HG03442 (cell line): ENCODE results near the gene KLF15.
A peak's percentile ranks its signal among the peaks of the same experiment; 100 is the strongest.

Source experiments
- ATAC-seq: cut with Tn5 transposase; IDR thresholded peaks from one replicate; pipeline ENCODE4 v1.9.1; 2021; ENCODE audit warnings: mild to moderate bottlenecking, moderate library complexity; ENCODE audit not compliant: unreplicated experiment

Gene KLF15

GRCh38 chr3:126389794-126390146 is 32.6 kb upstream of the KLF15 start:
- no peak for ATAC-seq

GRCh38 chr3:126389112-126389793 is 32.0 kb upstream of the KLF15 start:
- ATAC-seq = peak; percentile 65

- ATAC-seq = no peak
These were observed 24.8 kb upstream of the KLF15 start for GRCh38 chr3:126381966-126382365.

- no peak for ATAC-seq
These were observed 23.0 kb upstream of the KLF15 start for GRCh38 chr3:126380011-126380768.

GRCh38 chr3:126378341-126378751 is 21.1 kb upstream of the KLF15 start:
- no peak for ATAC-seq

- ATAC-seq = no peak
These were observed 20.0 kb upstream of the KLF15 start for GRCh38 chr3:126377211-126377610.

- no peak for ATAC-seq
These were observed 19.2 kb upstream of the KLF15 start for GRCh38 chr3:126376444-126376843.

GRCh38 chr3:126375835-126376331 is 18.7 kb upstream of the KLF15 start:
- no peak for ATAC-seq

- ATAC-seq = no peak
These were observed 16.7 kb upstream of the KLF15 start for GRCh38 chr3:126373682-126374601.

- no peak for ATAC-seq
These were observed 16.0 kb upstream of the KLF15 start for GRCh38 chr3:126373146-126373613.

- ATAC-seq = no peak
These were observed 15.4 kb upstream of the KLF15 start for GRCh38 chr3:126372413-126373145.

GRCh38 chr3:126371096-126371705 is 14.0 kb upstream of the KLF15 start:
- no peak for ATAC-seq

GRCh38 chr3:126370606-126371005 is 13.4 kb upstream of the KLF15 start:
- no peak for ATAC-seq

- no peak for ATAC-seq
These were observed 12.8 kb upstream of the KLF15 start for GRCh38 chr3:126370055-126370454.

GRCh38 chr3:126369490-126369889 is 12.3 kb upstream of the KLF15 start:
- no peak for ATAC-seq

GRCh38 chr3:126367316-126367805 is 10.2 kb upstream of the KLF15 start:
- no peak for ATAC-seq

GRCh38 chr3:126365351-126366277 is 8.4 kb upstream of the KLF15 start:
- ATAC-seq = no peak

GRCh38 chr3:126364731-126365301 is 7.6 kb upstream of the KLF15 start:
- no peak for ATAC-seq
